Smooth muscle cell (in vitro differentiated cells): Measurements from ENCODE around the gene ACSF3. TPM values are rescaled to one million over a fixed set of nuclear protein-coding genes. Genes with fewer than 3 reads are reported as not detected.

Experiments
- DNase-seq: peaks from one replicate; lab custom pipeline; 2025; ENCODE audit not compliant: unreplicated experiment; lab: John Stamatoyannopoulos, UW
- H2AFZ ChIP-seq: fragments of 200-600 bp; sonication (generic); 2 replicates; pipeline ENCODE4 v1.6.0; 2016; ENCODE audit warnings: antibody characterized with exemption, low read depth, mild to moderate bottlenecking
- H3F3A ChIP-seq: fragments of 200-600 bp; sonication (generic); 2 replicates; pipeline ENCODE4 v1.6.0; 2017; ENCODE audit warnings: antibody characterized with exemption, low read depth
- H3K27ac ChIP-seq: fragments of 200-600 bp; sonication (generic); 2 replicates; pipeline ENCODE4 v1.5.1; 2016; ENCODE audit warnings: low read depth, mild to moderate bottlenecking
- H3K27me3 ChIP-seq: fragments of 200-600 bp; sonication (generic); 2 replicates; pipeline ENCODE4 v1.6.1; 2016; ENCODE audit warnings: low read depth, mild to moderate bottlenecking
- H3K36me3 ChIP-seq: fragments of 200-600 bp; sonication (generic); 2 replicates; pipeline ENCODE4 v1.5.1; 2016; ENCODE audit warnings: low read depth
- H3K4me1 ChIP-seq: fragments of 200-600 bp; sonication (generic); 2 replicates; pipeline ENCODE4 v1.5.1; 2016; ENCODE audit warnings: low read depth
- H3K4me2 ChIP-seq: fragments of 200-600 bp; sonication (generic); 2 replicates; pipeline ENCODE4 v1.6.0; 2016; ENCODE audit warnings: mild to moderate bottlenecking
- H3K4me3 ChIP-seq: fragments of 200-600 bp; sonication (generic); 2 replicates; pipeline ENCODE4 v1.5.1; 2016; ENCODE audit warnings: mild to moderate bottlenecking
- H3K79me2 ChIP-seq: fragments of 200-600 bp; sonication (generic); 2 replicates; pipeline ENCODE4 v1.6.0; 2016; ENCODE audit warnings: low read depth, mild to moderate bottlenecking
- H3K9ac ChIP-seq: fragments of 200-600 bp; sonication (generic); 2 replicates; pipeline ENCODE4 v1.6.0; 2016; ENCODE audit warnings: low read depth
- H3K9me3 ChIP-seq: fragments of 200-600 bp; sonication (generic); replicated peaks from 2 replicates; pipeline ENCODE4 v1.5.1; 2016; ENCODE audit warnings: low read depth
- H4K20me1 ChIP-seq: fragments of 200-600 bp; sonication (generic); 2 replicates; pipeline ENCODE4 v1.6.0; 2016; ENCODE audit warnings: low read depth
- CTCF ChIP-seq: fragments of 200-600 bp; sonication (generic); IDR thresholded peaks from 2 replicates; pipeline ENCODE4 v1.5.1; 2017; ENCODE audit warnings: borderline replicate concordance, mild to moderate bottlenecking, antibody characterized with exemption; ENCODE audit not compliant: insufficient read depth, poor library complexity, severe bottlenecking
- WGBS: methylation state at CpG from one replicate; pipeline ENCODE4 v1.1.7; 2016; ENCODE audit warnings: low lambda C conversion rate; 5-methylcytosine and 5-hydroxymethylcytosine counted together
- polyA plus RNA-seq: library from polyadenylated mRNA; unstranded; fragments of >200 nt; fragmentation: Nextera tagmentation; extraction: Ambion mirVana; gene quantifications from 2 replicates; pipeline ENCODE4 v1.2.1, GENCODE V29; 2016
- total RNA-seq: library from RNA; depleted of rRNA; stranded (reverse); fragments of >200 nt; gene quantifications from 2 replicates; pipeline ENCODE4 v1.2.3, GENCODE V29; 2014

ACSF3 gene
- total and polyA plus RNA-seq, 2 experiments from 2014 or later = 13.6 to 15.1 TPM

GRCh38 chr16:89052191-89052889, 41.3 kb upstream of the ACSF3 start:
- no peak for DNase-seq
- Histone ChIP-seq H3K36me3 (no peaks in the 10 kb centered on the region), H3F3A (no peaks in the 10 kb centered on the region), H3K9me3 (no peaks in the 10 kb centered on the region), H2AFZ (no peak overlapping the region), H3K9ac (no peak overlapping the region), H3K79me2 (no peaks in the 10 kb centered on the region), H3K27me3 (no peaks in the 10 kb centered on the region), H3K27ac (no peak overlapping the region), H3K4me2 (no peak overlapping the region), H4K20me1 (no peaks in the 10 kb centered on the region), H3K4me3 (no peak overlapping the region), H3K4me1 (no peaks in the 10 kb centered on the region)
- WGBS = 92% methylated on average over 46 of the region's 46 CpGs
- no peak for TF ChIP-seq CTCF

GRCh38 chr16:89052890-89053724, 40.5 kb upstream of the ACSF3 start:
- Histone ChIP-seq H3K79me2 (no peaks in the 10 kb centered on the region), H3K27me3 (no peaks in the 10 kb centered on the region), H3K4me2 (no peak overlapping the region), H3K9ac (no peak overlapping the region), H2AFZ (no peak overlapping the region), H3F3A (no peaks in the 10 kb centered on the region), H3K27ac (no peak overlapping the region), H3K9me3 (no peaks in the 10 kb centered on the region), H4K20me1 (no peaks in the 10 kb centered on the region), H3K4me3 (no peak overlapping the region), H3K4me1 (no peaks in the 10 kb centered on the region), H3K36me3 (no peaks in the 10 kb centered on the region)
- TF ChIP-seq CTCF = no peak
- WGBS = 89% methylated on average over 47 of the region's 48 CpGs
- DNase-seq = no peak

- H3K9me3 ChIP-seq = no peaks in the 10 kb centered on the region
- H3K4me3 ChIP-seq = no peak overlapping the region
- no peak overlapping the region for H3K9ac ChIP-seq
- H3K27ac ChIP-seq = no peak overlapping the region
- TF ChIP-seq CTCF = no peak
- DNase-seq = no peak
- H3K36me3 ChIP-seq = no peaks in the 10 kb centered on the region
- H3K79me2 ChIP-seq = no peaks in the 10 kb centered on the region
- H3K27me3 ChIP-seq = no peaks in the 10 kb centered on the region
- WGBS = 92% methylated on average over 16 of the region's 16 CpGs
- H3K4me2 ChIP-seq = no peak overlapping the region
- H4K20me1 ChIP-seq = no peaks in the 10 kb centered on the region
- no peaks in the 10 kb centered on the region for H3K4me1 ChIP-seq
- no peak overlapping the region for H2AFZ ChIP-seq
- no peaks in the 10 kb centered on the region for H3F3A ChIP-seq
Observed at GRCh38 chr16:89053725-89054029, 40.0 kb upstream of the ACSF3 start.
